ENCODE measurements around the gene EAF1.

- TF ChIP-seq POLR2A (IDR thresholded peaks at IDR 0.05): no peak
- TF ChIP-seq CTCF (IDR thresholded peaks at IDR 0.05): no peak
Observed at GRCh38 chr3:15436246-15436645, 8.8 kb downstream of the EAF1 start.
